Stimulated activated naive CD8-positive, alpha-beta T cell treated with anti-CD3 and anti-CD28 coated beads, Interleukin-15, Interleukin-2, amounts not matched to agents 100 ng/mL and 50 ng/mL, for 24 hours (primary cell): ENCODE results near the gene SLC2A1.

Experiments used
- H3K27ac Mint-ChIP-seq: one replicate; pipeline ENCODE4 v1.8.0; 2021; ENCODE audit warnings: mild to moderate bottlenecking, mixed read lengths
- H3K27me3 Mint-ChIP-seq: one replicate; pipeline ENCODE4 v1.8.0; 2021; ENCODE audit warnings: mixed read lengths
- H3K36me3 Mint-ChIP-seq: one replicate; pipeline ENCODE4 v1.8.0; 2021; ENCODE audit warnings: low read depth, mixed read lengths
- H3K4me1 Mint-ChIP-seq: one replicate; pipeline ENCODE4 v1.8.0; 2021; ENCODE audit warnings: low read depth, mixed read lengths
- H3K4me3 Mint-ChIP-seq: one replicate; pipeline ENCODE4 v1.8.0; 2021; ENCODE audit warnings: mild to moderate bottlenecking, mixed read lengths
- H3K9me3 Mint-ChIP-seq: one replicate; pipeline ENCODE4 v1.8.0; 2021; ENCODE audit warnings: mixed read lengths

SLC2A1 gene

DNA sequence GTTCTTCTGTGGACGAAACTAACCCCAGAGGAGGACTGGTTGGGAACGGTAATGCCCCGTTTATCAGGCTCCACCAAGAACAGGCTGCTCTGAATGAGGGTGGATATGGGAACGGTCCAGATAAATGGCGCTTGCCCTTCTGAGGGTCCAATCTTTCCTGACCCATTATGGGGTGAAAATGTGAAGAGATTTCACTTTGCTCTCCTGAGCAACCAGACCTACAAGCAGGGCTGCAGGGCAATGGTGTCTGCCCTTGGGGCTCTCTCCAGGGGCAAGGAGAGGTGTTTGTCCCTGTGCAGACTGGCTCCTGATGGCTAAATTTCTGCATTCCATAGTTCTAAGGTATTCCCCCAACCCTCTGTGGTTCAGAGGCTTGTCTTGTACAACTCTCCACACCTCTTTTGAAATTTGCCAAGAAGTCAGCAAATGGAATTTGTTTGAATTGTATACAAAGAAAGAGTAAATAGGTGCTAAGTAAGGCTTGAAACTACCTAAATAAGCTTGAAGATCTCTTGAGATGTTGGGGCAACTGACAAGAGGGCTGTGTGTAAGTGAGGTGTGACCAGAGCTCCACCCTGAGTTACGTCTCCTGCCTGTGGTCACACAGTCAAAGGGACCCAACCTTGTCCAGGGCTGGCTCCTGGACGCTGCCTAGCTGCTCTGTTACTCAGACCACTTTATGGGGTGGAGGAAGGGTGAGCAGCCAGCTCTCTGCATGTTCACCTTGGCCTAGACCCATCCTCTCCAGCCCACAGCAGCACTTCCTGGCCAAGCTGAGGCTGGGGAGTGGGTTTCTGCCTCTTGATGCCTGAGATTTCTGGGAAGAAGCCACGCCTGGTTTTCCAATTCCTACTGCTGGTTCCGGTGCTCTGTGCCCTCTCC, 24.8 kb downstream of the SLC2A1 start:
- no peaks in the 10 kb centered on the region for H3K27me3 Mint-ChIP-seq
- H3K9me3 Mint-ChIP-seq: no peaks in the 10 kb centered on the region
- H3K27ac Mint-ChIP-seq: peak overlapping the region; percentile 77
- peaks cover 72% of the 10 kb centered on the region for H3K36me3 Mint-ChIP-seq
- peaks cover 100% of the 10 kb centered on the region for H3K4me1 Mint-ChIP-seq
- peak overlapping the region; percentile 13 for H3K4me3 Mint-ChIP-seq

DNA sequence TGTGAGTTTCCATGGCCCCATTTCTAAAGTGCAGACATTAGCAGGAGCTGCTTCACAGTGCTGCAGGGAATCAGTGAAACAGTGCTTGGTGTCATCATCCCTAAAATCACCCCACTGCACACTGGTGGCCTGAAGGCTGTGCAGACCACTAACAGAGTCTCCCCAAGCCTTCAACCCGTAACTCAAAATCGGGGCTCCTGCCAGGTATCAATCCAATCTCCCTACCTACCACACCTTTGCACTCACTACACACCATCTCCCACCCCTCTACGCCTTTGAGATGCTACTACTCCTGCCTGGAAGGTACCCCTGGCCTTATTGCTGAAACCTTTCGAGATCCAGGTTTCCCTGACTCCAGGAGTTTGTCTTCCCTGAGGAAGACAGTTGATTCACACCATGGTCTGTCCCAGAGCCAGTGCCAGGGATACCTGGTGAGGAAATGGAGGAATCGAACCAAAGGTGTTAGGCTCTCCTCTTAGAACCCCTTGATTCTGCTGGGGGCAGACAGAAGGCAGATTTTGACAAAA, 25.5 kb downstream of the SLC2A1 start:
- H3K4me3 Mint-ChIP-seq: peak overlapping the region; percentile 74
- H3K27ac Mint-ChIP-seq: peak overlapping the region; percentile 95
- no peaks in the 10 kb centered on the region for H3K9me3 Mint-ChIP-seq
- H3K4me1 Mint-ChIP-seq: peaks cover 99% of the 10 kb centered on the region
- H3K36me3 Mint-ChIP-seq: peaks cover 74% of the 10 kb centered on the region
- H3K27me3 Mint-ChIP-seq: no peaks in the 10 kb centered on the region

DNA sequence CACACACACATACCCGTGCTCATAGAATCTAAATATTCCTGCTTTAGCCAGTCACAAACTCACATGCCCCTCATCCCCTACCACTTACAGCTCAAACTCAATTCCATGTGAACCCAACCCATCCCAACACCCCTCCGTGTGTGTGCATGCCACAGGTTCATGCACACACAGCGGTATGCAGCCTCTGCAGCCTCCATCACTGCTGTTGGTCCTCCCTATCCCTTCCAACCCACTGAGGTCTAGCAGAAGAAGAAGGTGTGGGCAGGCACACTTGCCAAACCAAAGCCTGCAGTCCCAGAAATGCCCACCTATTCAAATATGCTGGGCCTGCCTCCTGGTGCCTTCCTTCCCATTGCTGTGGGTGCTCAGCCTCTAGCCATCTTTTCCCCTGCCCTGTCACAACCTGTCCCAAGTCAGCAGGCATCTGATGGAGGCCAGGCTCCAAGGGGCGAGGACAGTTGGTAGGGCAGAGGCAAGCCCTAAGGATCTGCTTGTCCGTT, 26.2 kb downstream of the SLC2A1 start:
- Mint-ChIP-seq H3K27ac (peak overlapping the region; percentile 95), H3K4me1 (peaks cover 97% of the 10 kb centered on the region), H3K36me3 (peaks cover 77% of the 10 kb centered on the region), H3K4me3 (peak overlapping the region; percentile 74), H3K27me3 (no peaks in the 10 kb centered on the region), H3K9me3 (no peaks in the 10 kb centered on the region)

DNA sequence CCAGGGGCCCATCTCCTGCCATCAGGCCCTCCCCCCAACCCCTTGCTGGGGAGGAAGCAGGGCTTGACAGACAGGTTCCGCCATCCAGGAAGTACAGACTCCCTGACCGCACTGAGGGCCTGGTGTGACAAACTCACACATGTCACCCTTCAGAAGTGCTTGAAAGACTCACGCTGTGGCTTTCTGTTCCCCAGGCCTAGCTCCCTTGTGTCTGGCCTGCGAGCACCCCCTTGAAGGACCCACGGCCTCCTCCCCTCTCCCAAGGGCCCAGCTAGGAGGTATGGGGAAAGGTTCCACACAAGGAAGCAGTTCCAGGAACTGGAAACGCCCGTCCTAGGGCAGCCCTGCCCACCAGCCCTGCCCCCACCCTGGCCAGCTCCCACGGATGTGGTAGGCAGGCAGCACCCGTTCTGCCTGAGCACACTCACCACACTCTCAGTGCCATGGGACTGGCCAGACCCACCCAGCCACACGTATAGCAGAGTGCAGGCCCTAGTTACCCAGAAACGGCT, 26.7 kb downstream of the SLC2A1 start:
- peaks cover 92% of the 10 kb centered on the region for H3K4me1 Mint-ChIP-seq
- peak overlapping the region; percentile 95 for H3K27ac Mint-ChIP-seq
- peak overlapping the region; percentile 74 for H3K4me3 Mint-ChIP-seq
- H3K36me3 Mint-ChIP-seq: peaks cover 77% of the 10 kb centered on the region
- no peaks in the 10 kb centered on the region for H3K9me3 Mint-ChIP-seq
- H3K27me3 Mint-ChIP-seq: no peaks in the 10 kb centered on the region

DNA sequence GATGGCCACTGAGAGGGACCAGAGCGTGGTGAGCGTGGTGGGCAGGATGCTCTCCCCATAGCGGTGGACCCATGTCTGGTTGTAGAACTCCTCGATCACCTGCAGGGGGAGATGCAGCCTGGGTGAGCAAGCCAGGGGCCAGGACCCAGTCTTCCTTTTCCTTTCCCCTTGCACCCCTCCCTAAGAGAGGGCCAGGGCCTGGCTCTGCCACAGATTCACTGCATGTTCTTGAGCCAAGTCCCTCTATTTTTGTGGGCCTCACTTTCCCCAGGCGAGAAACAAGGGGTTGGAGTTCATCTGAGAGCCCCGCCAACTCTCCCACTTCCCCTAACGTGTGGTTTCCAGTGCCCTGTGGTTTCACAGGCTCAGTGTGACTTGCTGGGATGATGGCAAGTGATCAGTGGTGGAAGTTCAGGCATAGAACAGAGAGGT, 27.5 kb downstream of the SLC2A1 start:
- peak overlapping the region; percentile 95 for H3K27ac Mint-ChIP-seq
- H3K27me3 Mint-ChIP-seq: no peaks in the 10 kb centered on the region
- no peaks in the 10 kb centered on the region for H3K9me3 Mint-ChIP-seq
- peak overlapping the region; percentile 73 for H3K4me3 Mint-ChIP-seq
- H3K36me3 Mint-ChIP-seq: peaks cover 75% of the 10 kb centered on the region
- H3K4me1 Mint-ChIP-seq: peaks cover 87% of the 10 kb centered on the region

DNA sequence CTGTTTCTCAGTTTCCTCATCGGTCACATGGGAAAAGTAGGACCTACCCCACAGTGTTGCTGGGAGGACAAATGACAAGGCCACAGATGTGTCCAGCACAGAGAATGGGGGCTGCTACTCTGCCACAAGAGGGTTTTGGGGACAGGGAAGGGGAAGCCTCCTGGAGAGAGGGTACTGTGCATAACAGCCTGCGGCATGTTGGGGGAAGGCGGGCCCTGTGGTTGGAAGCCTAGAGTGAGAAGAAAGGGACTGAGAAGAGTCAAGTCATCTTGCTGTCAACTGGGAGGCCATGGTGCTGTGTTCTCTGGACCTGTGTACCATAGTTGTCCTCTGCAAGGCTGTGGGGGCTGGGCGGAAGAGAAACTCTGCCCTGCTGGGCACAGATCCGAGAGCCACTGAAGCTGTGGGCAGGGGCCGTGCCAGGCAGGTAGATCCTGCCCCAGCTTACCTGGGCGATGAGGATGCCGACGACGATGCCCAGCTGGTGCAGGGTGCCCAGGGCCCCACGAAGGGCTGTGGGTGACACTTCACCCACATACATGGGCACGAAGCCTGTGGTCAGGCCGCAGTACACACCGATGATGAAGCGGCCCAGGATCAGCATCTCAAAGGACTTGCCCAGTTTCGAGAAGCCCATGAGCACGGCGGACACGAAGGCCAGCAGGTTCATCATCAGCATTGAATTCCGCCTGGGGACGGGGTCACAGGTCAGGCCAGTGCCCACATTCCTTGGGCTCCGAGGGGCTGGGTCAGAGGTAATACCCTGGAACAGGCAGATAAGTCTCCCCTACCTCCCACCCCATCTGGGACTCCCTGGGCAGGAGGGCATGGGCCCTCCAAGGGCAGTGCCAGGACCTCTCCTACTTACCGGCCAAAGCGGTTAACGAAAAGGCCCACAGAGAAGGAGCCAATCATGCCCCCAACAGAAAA, 28.2 kb downstream of the SLC2A1 start:
- peak overlapping the region; percentile 2 for H3K4me3 Mint-ChIP-seq
- no peaks in the 10 kb centered on the region for H3K9me3 Mint-ChIP-seq
- peaks cover 78% of the 10 kb centered on the region for H3K36me3 Mint-ChIP-seq
- peak overlapping the region; percentile 95 for H3K27ac Mint-ChIP-seq
- H3K4me1 Mint-ChIP-seq: peaks cover 86% of the 10 kb centered on the region
- H3K27me3 Mint-ChIP-seq: no peaks in the 10 kb centered on the region

DNA sequence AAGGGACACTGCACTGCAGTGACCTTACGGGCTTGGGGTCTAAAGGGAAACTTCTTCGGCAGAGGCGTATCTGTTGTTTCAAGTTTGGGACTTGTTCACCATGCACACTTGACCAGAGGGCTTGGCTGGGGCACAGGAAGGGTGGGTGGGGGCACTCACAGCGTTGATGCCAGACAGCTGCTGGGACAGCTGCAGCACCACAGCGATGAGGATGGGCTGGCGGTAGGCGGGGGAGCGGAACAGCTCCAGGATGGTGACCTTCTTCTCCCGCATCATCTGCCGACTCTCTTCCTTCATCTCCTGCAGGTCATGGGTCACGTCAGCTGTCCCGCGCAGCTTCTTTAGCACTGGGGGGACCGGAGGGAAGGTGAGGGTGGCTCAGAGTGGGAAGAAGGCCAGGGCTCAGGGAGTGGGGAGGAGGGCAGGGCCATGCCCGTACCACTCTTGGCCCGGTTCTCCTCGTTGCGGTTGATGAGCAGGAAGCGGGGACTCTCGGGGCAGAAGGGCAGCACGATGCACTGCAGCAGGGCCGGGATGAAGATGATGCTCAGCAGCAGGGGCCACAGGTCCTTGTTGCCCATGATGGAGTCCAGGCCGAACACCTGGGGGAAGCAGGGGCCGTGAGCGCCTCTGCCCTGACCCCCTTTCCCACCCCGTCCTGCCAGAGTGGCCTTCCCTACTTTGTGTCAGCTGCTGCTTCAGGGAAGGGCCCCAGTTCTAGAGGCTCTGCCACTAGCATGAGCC, 29.1 kb downstream of the SLC2A1 start:
- peaks cover 78% of the 10 kb centered on the region for H3K36me3 Mint-ChIP-seq
- H3K4me3 Mint-ChIP-seq: no peak overlapping the region
- peaks cover 84% of the 10 kb centered on the region for H3K4me1 Mint-ChIP-seq
- H3K27ac Mint-ChIP-seq: peak overlapping the region; percentile 76
- no peaks in the 10 kb centered on the region for H3K9me3 Mint-ChIP-seq
- H3K27me3 Mint-ChIP-seq: no peaks in the 10 kb centered on the region

DNA sequence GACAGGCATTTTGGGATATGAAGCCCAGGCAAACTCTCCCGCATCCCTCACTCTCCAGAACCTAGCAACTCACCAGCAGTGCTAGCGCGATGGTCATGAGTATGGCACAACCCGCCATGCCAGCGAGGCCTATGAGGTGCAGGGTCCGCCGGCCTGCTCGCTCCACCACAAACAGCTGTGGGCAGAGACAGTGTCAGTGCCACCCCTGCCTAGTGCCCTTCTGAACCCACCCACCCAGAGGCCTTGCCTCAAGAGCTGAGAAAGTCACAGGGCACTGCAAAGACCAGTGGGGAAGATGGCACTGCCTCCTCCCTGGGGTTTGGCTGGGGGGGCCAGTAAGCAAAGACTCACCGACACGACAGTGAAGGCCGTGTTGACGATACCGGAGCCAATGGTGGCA, 29.8 kb downstream of the SLC2A1 start:
- Mint-ChIP-seq H3K27me3 (no peaks in the 10 kb centered on the region), H3K27ac (peak overlapping the region; percentile 67), H3K4me3 (no peak overlapping the region), H3K9me3 (no peaks in the 10 kb centered on the region), H3K4me1 (peaks cover 80% of the 10 kb centered on the region), H3K36me3 (peaks cover 71% of the 10 kb centered on the region)

DNA sequence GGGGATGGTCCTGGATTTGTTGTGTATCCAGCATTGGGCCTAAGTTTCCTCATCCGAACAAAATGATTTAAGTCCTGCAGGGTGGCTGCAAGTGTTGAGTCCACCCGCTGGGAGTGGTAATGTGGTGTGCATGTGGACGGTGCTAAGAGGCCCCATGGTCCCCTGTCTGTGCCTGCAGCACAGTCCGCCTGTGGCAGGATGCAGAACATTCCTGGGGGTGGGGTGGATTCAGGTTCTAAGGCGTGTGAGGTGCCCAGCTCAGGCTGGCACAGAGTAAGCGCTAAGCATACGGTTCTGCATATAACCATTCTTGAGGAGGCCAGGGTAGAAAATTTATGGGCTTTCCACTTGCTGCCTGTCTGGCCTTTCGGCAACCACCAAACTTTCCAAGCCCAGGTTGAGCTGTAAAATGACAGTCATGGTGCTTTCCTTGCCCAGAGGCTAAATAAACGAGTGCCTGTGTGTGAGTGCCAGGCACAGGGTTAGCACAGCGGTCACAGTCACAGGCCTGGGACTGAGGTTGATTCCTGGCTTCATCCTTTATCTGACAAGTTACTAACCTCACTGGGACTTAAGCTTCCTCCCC, 30.7 kb downstream of the SLC2A1 start:
- Mint-ChIP-seq H3K4me3 (no peak overlapping the region), H3K27me3 (no peaks in the 10 kb centered on the region), H3K36me3 (peaks cover 65% of the 10 kb centered on the region), H3K4me1 (peaks cover 80% of the 10 kb centered on the region), H3K27ac (peak overlapping the region; percentile 66), H3K9me3 (no peaks in the 10 kb centered on the region)

DNA sequence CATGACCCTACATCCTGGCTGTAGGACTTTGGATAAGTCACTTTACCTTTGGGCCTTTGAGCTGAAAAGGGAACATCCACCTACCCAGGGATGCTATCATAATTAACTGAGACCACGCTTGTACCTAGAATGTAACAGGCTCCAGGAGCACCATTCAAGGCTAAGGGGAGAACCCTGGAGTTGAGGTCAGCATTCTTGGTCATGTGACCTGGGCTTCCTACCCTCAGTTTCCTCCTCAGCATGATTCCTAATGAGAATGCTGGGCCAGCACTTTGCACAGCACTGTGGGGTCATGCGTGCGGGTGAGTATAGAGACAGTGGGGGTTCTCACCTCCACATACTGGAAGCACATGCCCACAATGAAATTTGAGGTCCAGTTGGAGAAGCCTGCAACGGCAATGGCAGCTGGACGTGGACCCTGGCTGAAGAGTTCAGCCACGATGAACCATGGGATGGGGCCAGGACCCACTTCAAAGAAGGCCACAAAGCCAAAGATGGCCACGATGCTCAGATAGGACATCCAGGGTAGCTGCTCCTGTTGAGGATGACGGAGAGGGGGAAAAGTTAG, 31.3 kb downstream of the SLC2A1 start:
- Mint-ChIP-seq H3K36me3 (peaks cover 59% of the 10 kb centered on the region), H3K4me3 (no peak overlapping the region), H3K27ac (peak overlapping the region; percentile 66)

DNA sequence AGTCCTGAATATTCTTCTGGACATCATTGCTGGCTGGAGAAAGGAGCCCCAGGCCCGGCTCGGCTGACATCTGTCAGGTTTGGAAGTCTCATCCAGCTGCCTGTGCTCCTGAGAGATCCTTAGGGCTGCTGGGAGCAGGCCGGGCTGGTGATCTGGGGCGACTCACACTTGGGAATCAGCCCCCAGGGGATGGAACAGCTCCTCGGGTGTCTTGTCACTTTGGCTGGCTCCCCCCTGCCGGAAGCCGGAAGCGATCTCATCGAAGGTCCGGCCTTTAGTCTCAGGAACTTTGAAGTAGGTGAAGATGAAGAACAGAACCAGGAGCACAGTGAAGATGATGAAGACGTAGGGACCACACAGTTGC, 31.8 kb downstream of the SLC2A1 start:
- Mint-ChIP-seq H3K36me3 (peaks cover 57% of the 10 kb centered on the region), H3K27me3 (no peaks in the 10 kb centered on the region), H3K27ac (no peak overlapping the region), H3K4me3 (no peak overlapping the region), H3K4me1 (peaks cover 75% of the 10 kb centered on the region), H3K9me3 (no peaks in the 10 kb centered on the region)

More for the DNA sequence above, 31.3 kb downstream of the SLC2A1 start:
- no peaks in the 10 kb centered on the region for H3K27me3 Mint-ChIP-seq
- peaks cover 80% of the 10 kb centered on the region for H3K4me1 Mint-ChIP-seq
- no peaks in the 10 kb centered on the region for H3K9me3 Mint-ChIP-seq

DNA sequence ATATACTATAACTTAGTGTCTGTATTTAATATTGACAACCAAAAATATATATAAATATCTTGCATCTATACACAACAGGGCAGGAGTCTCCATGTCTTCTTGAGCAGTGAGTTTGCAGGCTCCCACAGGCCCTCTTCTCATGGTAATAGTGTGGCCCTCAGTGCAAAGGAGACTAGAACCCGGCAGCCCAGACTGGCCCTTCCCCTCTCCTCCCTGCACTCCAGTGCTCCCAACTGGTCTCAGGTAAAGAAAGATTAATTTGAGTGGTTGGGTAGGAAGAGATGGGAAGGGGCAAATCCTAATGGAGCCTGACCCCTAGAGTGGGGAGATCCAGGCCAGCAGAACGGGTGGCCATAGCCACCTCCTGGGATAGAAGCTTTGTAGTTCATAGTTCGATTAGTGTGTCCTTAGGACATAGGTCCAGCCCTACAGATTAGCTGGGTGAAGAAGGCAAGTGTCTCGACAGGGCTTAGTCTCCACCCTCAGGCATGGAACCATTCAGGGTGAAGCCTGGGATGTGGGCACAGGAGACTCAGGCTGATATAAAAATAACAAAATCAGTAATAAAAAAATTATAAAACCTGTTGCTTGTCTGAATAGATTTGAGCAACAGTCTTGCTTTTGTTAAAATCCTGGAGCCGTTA, 32.3 kb downstream of the SLC2A1 start:
- peak overlapping the region; percentile 31 for H3K27ac Mint-ChIP-seq
- H3K27me3 Mint-ChIP-seq: no peaks in the 10 kb centered on the region
- peaks cover 70% of the 10 kb centered on the region for H3K4me1 Mint-ChIP-seq
- no peak overlapping the region for H3K4me3 Mint-ChIP-seq
- peaks cover 56% of the 10 kb centered on the region for H3K36me3 Mint-ChIP-seq
- H3K9me3 Mint-ChIP-seq: no peaks in the 10 kb centered on the region
